GM19395 (cell line): Measurements from ENCODE around the gene KAT2B.
A peak's percentile ranks its signal among the peaks of the same experiment; 100 is the strongest.
"Not testable (repeated sequence)": the region's sequence is repeated elsewhere in the genome, so short reads cannot be mapped to it uniquely, and the experiment has no call there.

Source experiments
- ATAC-seq: cut with Tn5 transposase; IDR thresholded peaks from one replicate; pipeline ENCODE4 v1.9.1; 2021; ENCODE audit warnings: mild to moderate bottlenecking, moderate library complexity; ENCODE audit not compliant: unreplicated experiment

KAT2B gene

GRCh38 chr3:20041197-20041780 lies 1.0 kb downstream of the KAT2B start:
- peak; percentile 48 for ATAC-seq

- ATAC-seq = no peak
These were observed 2.1 kb downstream of the KAT2B start for GRCh38 chr3:20042331-20042730.

DNA sequence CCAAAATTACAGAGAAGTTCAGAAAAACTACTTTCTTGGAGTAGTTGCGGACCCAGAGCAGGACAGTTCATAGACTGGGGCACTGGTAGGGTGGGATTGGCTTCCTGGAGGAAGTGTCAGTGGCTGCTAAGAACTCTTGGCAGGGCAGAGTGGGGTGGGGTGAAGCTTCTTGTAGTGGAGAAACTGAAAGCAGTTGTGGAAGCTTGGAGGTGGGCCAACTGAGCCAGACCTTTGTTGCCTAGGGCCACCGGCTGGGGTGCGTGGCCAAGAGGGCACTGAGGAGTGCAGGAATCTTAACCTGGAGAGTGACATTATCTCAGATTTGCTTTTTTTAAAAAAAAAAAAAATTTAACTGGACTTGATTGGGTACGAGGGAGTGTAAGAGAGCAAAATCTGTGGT lies 3.1 kb downstream of the KAT2B start:
- peak; percentile 30 for ATAC-seq

DNA sequence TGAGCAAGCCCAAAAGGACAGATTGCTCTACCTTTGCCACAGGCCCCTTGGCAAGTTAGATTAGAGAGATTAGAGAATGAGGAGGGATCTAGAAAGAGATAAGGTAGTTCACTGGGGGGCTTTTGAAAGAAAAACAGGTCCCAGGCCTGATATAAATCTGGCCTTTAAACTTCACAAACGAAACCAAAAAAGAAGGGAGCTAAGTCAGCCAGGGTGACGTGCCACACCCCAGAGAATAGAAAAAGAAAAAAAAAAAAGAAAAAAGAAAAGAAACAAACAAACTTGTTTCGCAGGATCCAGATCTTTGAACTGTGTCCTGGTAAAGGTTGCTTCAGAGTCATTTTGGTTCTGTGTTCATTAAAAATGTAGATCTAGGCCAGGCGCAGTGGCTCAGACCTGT lies 3.6 kb downstream of the KAT2B start:
- ATAC-seq = no peak

DNA sequence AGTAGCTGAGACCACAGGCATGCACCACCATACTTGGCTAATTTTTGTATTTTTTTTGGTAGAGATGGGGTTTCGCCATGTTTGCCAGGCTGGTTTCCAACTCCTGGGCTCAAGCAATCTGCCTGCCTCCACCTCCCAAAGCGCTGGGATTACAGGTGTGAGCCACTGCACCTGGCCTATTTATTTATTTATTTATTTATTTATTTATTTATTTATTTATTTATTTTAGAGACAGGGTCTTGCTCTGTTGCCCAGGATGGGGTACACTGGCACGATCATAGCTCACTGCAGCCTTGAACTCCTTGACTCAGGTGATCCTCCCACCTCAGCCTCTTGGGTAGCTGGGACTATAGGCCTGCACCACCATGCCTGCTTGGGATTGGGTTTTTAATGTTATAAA lies 4.9 kb downstream of the KAT2B start:
- ATAC-seq = not testable (repeated sequence)

DNA sequence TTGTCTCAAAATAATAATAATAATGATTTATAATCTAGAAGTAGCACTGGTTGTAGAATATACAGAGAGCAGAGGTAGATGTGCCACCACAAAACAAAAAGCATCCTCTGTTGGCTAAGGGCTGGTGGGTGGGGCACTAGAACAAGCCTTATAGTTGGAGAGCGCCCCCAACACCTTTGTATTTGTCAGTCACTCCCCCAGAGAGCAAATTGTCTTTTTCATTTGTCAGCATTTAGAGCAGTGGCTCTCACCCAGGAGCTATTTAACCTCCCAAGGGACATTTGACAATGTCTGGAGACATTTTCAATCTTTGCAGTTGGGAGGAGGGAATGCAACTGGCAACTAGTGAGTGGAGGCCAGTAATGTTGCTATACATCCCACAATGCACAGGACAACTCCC lies 6.3 kb downstream of the KAT2B start:
- ATAC-seq = no peak

- ATAC-seq = no peak
These were observed 7.1 kb downstream of the KAT2B start for GRCh38 chr3:20047341-20047779.

- ATAC-seq = no peak
These were observed 8.0 kb downstream of the KAT2B start for GRCh38 chr3:20047976-20048883.

GRCh38 chr3:20051123-20051806 lies 11.0 kb downstream of the KAT2B start:
- no peak for ATAC-seq

GRCh38 chr3:20052851-20053250 lies 12.6 kb downstream of the KAT2B start:
- ATAC-seq = no peak

GRCh38 chr3:20054549-20054987 lies 14.3 kb downstream of the KAT2B start:
- peak; percentile 86 for ATAC-seq

DNA sequence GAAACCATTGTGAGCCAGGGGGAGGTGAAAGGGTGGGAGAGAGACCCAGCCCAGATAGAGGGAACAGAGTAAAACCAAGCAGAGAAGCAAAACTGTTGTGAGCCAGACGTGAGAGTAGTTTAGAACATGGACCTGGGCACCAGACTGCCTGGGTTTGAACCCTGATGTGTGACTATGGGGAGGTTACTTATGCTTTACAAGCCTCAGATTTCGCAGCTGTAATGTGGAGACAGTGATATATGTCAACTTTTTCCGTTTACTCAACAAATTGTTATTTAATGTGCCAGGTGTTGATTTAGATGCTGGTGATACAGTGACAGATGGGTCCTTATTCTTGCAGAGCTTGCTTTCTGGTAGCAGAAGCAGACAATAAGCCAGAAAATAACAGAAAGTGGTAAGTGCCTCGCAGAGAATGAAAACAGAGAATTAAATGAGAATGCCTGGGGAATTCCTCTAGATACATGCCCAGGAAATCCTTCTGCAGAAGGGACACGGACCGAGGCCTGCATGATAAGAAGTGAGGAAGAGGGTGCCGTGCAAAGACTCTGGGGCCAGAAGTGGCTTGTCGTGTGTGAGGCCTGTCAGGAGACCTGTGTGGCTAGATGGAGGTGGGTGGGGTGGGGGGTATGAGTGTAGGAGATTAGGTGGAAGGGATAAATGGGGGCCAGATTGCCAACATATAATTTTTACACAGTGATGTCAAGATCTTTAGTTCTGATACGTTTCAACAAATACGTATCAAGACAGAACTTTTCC lies 15.0 kb downstream of the KAT2B start:
- peak; percentile 23 for ATAC-seq

- ATAC-seq = no peak
These were observed 15.6 kb downstream of the KAT2B start for GRCh38 chr3:20055842-20056241.

DNA sequence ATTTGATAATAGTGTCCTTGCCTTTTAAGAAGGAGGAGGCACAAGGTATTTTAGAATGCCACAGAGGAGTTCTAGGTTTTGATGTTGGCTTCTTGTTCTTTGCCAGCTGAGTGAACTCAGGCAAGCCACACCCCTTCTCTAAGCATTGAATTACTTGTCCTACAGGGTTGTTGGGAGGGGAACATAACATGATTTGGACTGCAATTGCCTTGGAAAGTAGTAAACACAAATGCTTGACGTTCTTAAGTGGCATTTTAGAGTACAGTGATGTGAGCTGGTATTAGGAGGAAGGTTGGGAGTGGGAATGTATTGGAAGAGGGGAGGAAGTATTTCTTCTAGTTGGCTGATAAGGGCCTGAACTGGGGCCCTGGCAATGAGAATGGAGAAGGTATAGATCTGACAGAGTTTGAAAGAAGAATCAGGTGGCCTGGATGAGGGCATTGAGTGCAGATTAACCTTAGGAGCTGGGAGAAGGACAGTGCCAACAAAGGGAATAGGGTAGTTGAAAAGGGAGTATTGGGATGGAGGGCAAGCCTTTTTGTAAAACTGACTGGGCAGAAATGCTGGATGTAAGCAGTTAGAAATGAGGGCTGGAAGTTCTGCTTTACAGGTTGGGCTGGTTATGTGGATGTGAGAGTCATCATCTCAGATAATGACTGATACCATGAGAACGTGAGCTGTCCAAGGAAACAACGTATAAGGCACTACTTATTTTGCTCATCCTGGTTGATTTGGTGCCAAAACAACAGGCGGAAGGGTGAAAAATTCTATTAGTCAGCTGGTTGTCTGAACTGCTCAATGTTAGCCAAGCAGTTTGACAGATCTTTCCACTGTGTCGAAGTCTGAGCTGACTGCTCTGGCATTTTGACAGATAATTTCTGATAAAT lies 16.7 kb downstream of the KAT2B start:
- ATAC-seq = peak; percentile 34

DNA sequence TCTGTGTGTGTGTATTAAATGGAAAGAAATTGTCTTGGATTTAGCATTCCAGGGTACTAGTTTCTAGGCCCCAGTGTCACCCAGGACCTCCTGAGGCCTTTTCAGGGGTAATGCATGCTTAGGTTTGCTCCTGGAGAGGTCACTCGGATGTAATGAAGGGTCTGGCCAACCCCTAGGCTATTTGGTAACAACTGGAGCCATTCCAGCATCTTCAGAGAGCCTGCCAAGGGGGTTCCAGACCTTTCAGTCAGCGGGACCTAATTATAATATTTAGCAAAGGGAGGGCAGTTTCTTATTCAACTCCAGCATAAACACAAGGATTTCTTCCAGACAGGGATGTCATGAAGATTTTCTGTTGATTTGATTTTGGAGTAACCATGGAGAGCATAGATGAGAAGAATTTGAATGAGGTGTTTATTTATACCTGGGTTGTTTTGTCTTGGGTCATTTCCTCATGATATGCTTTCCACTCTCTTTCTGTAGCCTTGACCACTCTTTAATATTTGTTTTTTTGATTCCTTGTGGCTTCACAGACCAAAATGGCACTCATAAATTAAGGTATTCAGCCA lies 17.4 kb downstream of the KAT2B start:
- no peak for ATAC-seq

- no peak for ATAC-seq
These were observed 19.7 kb downstream of the KAT2B start for GRCh38 chr3:20059929-20060328.

- peak; percentile 84 for ATAC-seq
These were observed 20.9 kb downstream of the KAT2B start for GRCh38 chr3:20060974-20061685.

GRCh38 chr3:20062996-20063395 lies 22.8 kb downstream of the KAT2B start:
- ATAC-seq = no peak

GRCh38 chr3:20064387-20064786 lies 24.1 kb downstream of the KAT2B start:
- ATAC-seq = no peak
